NCI-H1930 (cell line): Measurements from ENCODE around the gene HERC6.
A peak's percentile ranks its signal among the peaks of the same experiment; 100 is the strongest.
"Not testable (repeated sequence)": the region's sequence is repeated elsewhere in the genome, so short reads cannot be mapped to it uniquely, and the experiment has no call there.

Experiments used
- DNase-seq, 2 experiments: peaks; one replicate each; lab custom pipeline; 2025; lab: John Stamatoyannopoulos, UW

Gene HERC6

GRCh38 chr4:88446124-88446523, 67.5 kb downstream of the HERC6 start:
- DNase-seq = no peak

GRCh38 chr4:88447371-88448095, 68.9 kb downstream of the HERC6 start:
- no peak for DNase-seq

- not testable (repeated sequence) for DNase-seq
Observed at GRCh38 chr4:88448211-88448765, 69.6 kb downstream of the HERC6 start.

- no peak for DNase-seq
Observed at GRCh38 chr4:88448889-88449288, 70.2 kb downstream of the HERC6 start.

- DNase-seq = no peak
Observed at GRCh38 chr4:88449290-88449689, 70.6 kb downstream of the HERC6 start.

GRCh38 chr4:88451205-88451604, 72.6 kb downstream of the HERC6 start:
- DNase-seq = no peak

GRCh38 chr4:88452912-88453311, 74.3 kb downstream of the HERC6 start:
- no peak for DNase-seq

GRCh38 chr4:88456670-88457306, 78.1 kb downstream of the HERC6 start, which contains the start of gene HERC5:
TSS of gene HERC5 (plus strand) at chr4:88457119. CDS start at chr4:88457270, 151 bp downstream.
- DNase-seq = peak; percentile 64 to 68

- peak in 1 of 2 experiments; percentile 12 for DNase-seq
Observed at GRCh38 chr4:88457307-88458103, 78.9 kb downstream of the HERC6 start.

- DNase-seq = no peak
Observed at GRCh38 chr4:88458104-88458740, 79.6 kb downstream of the HERC6 start.

- no peak for DNase-seq
Observed at GRCh38 chr4:88465653-88466192, 87.1 kb downstream of the HERC6 start.

GRCh38 chr4:88467392-88467791, 88.7 kb downstream of the HERC6 start:
- no peak for DNase-seq

- no peak for DNase-seq
Observed at GRCh38 chr4:88477229-88477860, 98.7 kb downstream of the HERC6 start.

- DNase-seq = no peak
Observed at GRCh38 chr4:88478247-88478646, 99.6 kb downstream of the HERC6 start.

GRCh38 chr4:88481537-88481936, 102.9 kb downstream of the HERC6 start:
- no peak for DNase-seq

- DNase-seq = no peak
Observed at GRCh38 chr4:88489100-88489761, 110.6 kb downstream of the HERC6 start.
